Brain pericyte (primary cell): ENCODE measurements around the gene PTGFRN.

Experiments
- DNase-seq: peaks from one replicate; pipeline ENCODE4 v3.0.0-alpha.2; 2012; ENCODE audit warnings: low read depth, low spot score

The PTGFRN gene

DNA sequence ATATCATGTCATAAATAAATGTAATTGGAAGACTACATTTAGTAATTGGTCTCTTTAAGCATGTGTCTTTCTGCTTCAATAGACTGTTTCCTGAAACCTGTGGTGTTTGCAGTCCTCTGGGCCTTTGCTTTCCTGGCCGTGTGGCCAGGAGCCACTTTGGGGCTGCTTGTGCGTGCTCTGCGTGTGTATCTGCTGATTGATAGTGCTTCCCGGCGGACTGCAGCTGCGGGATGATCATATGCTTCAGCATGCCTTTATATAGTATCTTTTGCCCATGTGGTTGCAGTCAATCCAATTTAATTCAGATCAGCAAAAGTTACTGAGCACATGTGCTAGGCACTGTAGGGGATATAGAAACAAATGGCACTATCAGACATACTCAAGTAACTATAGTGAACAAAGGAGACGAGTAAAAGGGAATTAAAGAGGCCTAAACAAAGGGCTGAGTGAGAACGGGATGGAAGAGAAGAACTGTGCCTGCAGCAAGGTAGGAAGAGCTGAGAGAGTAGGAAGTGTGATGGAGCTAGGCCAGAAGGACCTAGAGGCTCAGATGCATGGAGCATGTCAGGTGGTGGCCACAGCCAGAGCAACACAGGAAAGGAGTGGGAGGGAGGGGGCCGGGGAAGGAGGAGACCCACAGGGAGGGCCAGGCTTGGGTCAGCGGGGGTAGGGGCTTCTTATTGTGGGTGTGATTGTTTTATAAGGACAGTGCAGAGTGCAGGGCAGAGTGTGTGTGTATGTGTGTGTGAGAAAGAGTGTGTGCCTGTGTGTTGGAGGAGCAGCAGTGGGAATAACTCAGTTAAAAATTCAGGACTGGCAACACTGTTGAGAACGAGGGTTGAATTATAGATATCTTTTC is 123.2 kb downstream of the PTGFRN start:
- DNase-seq = no peak

- no peak for DNase-seq
These were observed 124.1 kb downstream of the PTGFRN start for GRCh38 chr1:117033772-117034171.

- DNase-seq = no peak
These were observed 125.1 kb downstream of the PTGFRN start for GRCh38 chr1:117034791-117035290.

DNA sequence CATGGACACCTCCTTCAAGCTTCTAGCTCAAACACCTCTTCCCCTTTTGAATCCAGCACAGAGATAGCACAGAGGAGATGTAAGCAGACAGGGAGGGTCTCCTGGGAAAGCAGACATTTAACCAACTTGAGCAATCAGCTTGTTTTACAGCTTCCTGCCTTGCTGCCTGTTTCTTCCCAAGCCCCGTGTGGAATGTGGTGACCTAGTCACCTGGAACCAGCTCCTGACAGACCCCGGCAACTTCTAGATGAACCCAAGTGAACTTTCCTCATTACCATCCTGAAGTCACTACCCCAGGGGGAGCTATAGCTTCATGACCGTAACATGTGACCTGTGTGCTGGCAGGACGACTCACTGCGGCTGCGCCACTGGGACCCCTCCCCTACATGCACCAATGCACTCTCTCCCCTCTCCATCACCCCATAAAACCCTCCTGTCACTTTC is 126.3 kb downstream of the PTGFRN start:
- DNase-seq = no peak

DNA sequence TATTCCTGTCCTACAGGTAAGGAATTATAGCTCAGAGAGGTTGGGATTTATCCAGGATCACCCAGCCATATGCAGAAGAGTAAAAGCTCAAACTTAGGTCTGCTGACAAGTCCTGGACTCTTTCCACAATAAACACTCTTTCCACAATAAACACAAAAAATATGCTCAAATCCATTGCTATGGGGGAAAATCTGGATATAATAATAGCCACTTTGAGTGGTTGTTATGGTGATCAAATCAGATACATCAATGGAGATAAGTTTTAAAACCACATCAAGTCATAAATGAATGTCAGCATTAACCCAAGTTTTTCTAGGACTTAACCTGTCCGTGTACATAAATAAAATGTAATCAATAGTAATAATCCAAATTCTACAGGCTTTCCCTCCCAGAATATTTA is 128.1 kb downstream of the PTGFRN start:
- no peak for DNase-seq

- no peak for DNase-seq
These were observed 128.5 kb downstream of the PTGFRN start for GRCh38 chr1:117038236-117038635.
